GM21423 (cell line): ENCODE results near the gene WDR86.

Experiments
- ATAC-seq: cut with Tn5 transposase; IDR thresholded peaks from one replicate; pipeline ENCODE4 v1.9.1; 2021; ENCODE audit warnings: mild to moderate bottlenecking, moderate library complexity; ENCODE audit not compliant: unreplicated experiment

WDR86 gene, protein sequence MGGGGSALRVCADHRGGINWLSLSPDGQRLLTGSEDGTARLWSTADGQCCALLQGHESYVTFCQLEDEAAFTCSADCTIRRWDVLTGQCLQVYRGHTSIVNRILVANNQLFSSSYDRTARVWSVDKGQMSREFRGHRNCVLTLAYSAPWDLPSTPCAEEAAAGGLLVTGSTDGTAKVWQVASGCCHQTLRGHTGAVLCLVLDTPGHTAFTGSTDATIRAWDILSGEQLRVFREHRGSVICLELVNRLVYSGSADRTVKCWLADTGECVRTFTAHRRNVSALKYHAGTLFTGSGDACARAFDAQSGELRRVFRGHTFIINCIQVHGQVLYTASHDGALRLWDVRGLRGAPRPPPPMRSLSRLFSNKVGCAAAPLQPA

DNA sequence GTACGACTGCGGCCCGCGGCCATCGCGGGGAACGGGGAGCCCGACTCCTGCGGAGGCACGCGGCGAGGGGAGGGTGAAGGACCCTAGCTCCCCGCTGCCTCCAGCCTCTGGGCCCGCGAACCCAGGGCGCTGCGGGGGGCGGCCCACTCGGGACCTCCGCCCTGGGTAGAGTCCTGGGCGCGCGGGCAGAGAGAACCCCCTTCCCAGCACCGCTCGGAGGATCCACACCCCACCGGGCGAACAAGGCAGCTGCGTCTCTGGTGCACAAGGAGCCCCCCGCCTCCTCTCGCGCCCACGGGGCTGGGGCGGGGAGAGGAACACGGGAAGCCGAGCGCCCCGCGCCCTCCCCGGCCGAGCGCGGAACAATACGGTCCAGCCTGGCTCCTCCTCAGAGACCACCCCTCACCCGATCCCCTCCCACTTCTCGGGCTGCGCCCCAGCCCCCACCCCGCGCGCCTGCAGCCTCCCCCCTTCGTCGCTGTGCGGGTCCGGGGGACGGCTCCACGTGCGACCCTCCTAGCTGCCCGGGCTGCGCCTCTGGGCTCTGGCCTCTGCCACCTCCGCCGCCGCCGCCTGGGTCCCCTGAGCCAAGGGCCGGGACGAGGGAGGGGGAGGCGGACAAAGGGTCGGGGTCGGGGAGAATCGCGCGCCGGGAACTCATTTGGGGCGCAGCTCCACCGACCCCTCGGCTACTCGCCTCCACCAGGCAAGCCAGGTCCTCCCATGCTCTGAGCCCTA lies at the start of gene WDR86:
Gene WDR86, minus strand, starts transcription at position 372 of the 738 bp plus-strand sequence. CDS start 449 bp downstream, outside the sequence.
- no peak for ATAC-seq

DNA sequence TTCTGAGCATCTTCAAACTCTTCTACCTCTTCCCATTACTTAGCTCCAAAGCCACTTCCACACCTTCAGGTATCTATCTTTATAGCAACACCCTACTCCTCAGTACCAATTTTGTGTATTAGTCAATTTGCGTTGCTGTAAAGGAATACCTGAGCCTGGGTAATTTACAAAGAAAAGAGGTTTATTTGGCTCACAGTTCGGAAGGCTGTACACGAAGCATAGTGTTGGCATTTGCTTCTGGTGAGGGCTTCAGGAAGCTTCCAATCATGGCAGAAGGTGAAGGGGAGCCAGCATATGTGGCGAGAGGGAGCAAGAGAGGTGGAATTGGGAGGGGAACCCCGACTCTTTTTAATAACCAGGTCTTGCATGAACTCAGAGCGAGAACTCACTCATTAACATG lies 47.7 kb upstream of the WDR86 start:
- ATAC-seq = no peak

DNA sequence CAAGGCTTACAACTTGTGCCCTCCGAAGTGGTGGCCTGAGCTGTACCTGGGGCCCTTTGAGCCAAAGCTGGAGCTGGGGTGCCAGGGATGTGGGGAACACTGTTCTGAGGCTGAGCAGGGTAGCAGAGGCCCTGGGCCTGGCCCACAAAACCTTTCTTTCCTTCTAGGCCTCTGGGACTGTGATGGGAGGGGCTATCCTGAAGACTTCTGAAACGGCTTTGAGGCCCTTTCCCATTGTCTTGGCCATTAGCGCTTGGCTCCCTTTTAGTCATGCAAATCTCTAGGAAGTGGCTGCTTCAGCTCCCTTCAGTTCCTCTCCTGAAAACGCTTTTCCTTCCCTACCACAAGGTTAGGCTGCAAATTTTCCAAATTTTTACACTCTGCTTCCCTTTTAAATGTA lies 46.9 kb upstream of the WDR86 start:
- no peak for ATAC-seq

DNA sequence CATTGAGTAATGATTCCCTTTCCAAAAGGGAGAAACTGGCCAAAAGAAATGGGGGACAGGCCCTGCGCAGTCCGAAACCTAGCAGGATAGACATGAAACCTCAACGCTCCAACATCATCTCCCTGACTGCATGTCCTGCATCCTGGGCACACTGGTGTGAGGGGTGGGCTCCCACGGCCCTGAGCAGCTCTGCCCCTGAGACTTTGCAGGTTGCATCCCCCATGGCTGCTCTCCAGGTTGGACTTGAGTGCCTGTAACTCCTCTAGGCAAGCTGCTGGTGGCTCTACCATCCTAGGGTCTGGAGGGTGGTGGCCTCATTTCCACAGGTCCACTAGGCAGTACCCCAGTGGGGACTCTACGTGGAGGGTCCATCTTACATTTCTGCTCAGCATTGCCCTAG lies 46.4 kb upstream of the WDR86 start:
- ATAC-seq = no peak

DNA sequence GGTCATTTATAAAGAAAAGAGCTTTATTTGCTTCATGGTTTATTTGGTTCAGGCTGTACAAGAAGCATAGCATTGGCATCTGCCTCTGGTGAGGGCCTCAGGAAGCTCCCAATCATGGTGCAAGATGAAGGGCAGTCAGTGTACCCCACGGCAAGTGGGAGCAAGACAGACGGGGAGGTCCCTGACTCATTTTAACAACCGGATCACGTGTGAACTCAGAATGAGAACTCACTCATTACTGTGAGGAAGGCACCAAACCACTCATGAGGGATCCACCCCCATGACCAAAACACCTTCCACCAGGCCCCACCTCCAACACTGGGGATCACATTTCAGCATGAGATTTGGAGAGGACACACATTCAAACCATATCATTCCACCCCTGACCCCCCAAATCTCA lies 45.9 kb upstream of the WDR86 start:
- ATAC-seq = no peak

DNA sequence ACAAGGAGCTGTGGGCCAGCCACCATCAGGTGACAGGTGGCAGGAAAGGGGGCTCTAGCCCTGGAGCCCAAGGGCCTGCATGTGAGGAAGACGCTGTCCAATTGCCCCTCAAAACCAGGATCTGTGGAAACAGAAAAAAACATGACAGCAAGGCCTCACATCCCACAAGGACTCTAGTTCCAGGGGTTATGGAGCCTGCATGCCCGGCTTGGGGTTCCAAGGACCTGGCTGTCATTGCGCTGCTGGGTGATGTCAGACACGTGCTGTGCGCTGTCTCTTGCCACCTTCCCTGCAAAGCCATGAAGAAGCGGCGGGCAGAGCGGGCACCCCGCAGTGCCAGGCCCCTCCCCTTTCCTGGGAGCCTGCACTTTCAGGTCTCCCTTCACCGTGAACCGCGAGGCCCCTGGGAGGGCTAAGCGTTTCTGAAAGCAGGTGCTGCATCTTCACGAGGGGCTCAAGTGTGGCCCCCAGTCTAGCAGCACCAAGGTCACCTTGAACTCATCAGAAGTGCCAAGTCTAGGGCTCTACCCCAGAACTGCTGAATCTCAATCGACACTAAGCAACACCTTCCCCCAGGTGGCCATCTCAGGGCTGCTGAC lies 45.2 kb upstream of the WDR86 start:
- no peak for ATAC-seq

DNA sequence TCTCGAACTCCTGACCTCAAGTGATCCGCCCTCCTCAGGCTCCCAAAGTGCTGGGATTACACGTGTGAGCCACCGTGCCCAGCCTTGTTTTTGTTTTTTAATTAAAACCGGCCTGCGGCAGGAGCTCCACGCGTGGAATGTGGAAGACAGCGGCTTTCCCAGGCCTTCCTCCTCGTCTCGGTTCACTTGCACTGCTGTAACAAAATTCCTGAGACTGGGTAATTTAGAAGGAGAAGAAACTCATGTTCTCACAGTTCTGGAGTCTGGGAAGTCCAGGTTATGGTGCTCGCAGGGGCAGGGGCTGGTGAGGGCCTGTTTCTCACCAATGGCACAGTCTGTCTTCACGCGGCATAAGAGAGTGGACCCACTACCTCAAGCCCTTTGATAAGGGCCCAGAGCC lies 44.5 kb upstream of the WDR86 start:
- ATAC-seq = no peak

DNA sequence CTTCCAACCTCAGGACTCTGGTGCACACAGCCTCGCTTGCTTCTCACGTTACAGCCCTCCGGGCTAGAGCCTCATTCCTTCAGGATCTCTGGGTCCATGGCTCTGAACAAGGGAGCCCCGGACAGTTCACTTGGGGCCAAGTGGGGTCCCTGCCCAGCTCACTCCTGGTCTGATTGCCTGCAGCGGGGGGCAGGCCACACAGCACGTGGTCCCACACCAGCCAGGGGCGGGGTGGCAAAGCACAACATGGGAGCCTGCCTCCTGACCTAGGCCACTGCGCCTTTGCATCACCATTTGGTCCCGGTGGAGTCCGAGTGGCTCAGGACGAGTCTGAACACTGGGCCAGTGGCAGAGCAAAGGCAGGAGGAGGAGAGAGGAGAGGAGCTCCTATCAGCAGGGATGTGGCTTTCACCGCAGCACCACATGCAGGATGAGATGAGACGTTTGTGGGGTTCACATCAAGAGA lies 43.5 kb upstream of the WDR86 start:
- ATAC-seq = no peak

DNA sequence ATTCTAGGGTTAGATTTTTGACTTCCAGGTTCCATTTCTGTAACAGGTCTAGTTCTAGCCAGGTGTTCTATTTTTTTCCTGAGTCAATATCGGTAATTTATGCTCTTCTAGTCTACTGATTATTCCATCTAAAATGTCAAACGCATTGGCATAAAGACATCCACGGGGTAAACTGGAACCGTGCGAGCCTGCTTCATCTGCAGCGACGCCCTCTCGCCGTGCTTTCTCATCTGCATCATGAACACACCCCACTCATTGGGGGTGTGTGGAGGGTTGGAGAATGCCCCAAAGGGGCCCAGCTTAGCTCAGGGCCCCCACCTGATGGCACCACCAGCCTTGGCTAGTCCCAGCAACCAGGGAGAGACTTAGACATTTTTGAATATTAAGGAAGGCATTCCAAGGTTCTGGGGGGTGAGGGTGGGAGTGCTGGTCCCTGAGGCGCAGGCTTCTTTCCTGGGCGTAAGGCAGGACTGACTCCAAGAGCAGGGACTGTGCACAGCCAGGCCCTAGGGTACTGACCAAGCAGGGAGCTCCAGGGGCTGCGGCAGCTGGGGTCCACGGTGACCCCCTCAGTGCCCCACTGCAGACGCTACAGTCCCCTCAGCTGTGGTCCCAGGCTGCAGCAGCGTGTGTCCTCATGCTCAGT lies 43.0 kb upstream of the WDR86 start:
- ATAC-seq = no peak

DNA sequence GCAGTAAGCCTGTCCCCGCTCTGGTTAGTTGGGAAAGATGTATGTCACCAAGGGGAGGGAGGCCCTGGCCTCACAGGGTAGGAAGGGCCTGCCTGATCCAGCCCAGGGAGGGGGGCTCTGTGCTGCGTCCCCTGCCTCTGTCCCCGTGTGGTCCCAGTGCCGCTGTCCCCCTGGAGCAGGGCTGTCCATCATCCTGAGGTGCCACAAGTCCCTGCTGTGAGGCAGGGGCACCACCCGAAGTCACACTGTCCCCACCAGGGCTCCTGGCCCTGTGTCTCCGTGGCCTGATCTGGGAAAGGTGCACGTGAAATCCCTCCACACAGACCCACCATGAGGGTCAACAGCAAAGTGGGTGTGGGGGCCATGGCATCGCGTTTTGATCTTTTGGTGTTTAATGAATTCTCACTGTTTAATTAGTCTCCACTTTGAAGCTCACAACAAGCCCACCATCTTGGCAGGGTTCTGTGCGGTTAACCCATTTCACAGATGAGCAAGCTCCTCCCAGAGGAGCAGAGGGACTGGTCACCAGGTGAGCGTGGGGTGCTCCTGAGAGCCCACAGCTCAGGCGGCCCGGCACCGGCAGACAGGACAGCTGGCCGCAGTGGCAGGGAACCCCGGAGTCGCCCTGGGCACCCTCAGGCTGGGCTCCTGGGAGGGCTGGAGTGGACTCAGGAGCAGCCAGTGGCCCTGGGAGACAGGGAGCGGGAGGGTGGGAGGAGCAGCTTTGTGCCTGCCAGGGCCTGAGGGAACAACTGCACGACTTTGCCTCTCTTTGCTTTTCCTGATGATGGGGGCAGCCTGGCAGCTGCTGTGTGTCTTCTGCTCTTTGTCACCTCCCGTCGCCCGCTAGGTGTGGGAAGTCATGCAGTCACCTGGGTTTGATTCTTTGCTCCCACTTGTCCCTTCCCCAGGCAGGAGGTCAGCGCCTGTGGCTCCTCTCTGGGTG lies 42.1 kb upstream of the WDR86 start:
- no peak for ATAC-seq

DNA sequence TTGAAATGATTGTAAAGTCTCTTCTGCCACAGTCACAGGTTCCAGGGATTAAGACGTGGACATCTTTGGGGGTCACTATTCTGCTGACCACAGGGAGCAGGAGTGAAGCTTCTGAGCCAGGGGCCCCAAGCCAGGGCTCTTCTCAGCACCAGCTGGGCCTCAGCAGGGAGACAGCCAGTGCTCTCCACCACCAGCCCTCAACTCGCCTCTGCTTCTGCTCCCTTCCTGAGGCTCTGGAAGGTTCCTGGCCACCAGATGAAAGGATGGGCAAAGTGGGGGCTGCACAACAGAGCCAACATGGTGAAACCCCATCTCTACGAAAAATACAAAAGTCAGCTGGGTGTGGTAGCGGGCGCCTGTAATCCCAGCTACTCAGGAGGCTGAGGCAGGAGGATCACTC lies 41.3 kb upstream of the WDR86 start:
- no peak for ATAC-seq

DNA sequence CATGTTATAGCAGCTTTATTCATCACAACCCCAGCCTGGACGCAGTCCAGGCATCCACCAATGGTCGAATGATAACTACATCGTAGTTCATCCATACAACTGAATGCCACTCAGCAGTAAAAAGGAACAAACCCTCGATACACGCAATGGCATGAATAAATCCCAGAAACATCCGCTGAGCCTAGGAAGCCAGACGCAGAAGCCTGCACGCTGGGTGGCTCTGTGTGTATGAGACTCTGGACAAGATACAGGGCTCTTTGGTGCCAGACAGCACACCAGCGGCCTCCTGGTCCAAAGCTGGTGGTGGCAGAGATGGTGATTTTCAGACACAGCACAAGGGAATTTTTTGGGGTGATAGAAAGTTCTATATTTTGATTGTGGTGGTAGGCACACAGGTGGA lies 40.2 kb upstream of the WDR86 start:
- no peak for ATAC-seq

DNA sequence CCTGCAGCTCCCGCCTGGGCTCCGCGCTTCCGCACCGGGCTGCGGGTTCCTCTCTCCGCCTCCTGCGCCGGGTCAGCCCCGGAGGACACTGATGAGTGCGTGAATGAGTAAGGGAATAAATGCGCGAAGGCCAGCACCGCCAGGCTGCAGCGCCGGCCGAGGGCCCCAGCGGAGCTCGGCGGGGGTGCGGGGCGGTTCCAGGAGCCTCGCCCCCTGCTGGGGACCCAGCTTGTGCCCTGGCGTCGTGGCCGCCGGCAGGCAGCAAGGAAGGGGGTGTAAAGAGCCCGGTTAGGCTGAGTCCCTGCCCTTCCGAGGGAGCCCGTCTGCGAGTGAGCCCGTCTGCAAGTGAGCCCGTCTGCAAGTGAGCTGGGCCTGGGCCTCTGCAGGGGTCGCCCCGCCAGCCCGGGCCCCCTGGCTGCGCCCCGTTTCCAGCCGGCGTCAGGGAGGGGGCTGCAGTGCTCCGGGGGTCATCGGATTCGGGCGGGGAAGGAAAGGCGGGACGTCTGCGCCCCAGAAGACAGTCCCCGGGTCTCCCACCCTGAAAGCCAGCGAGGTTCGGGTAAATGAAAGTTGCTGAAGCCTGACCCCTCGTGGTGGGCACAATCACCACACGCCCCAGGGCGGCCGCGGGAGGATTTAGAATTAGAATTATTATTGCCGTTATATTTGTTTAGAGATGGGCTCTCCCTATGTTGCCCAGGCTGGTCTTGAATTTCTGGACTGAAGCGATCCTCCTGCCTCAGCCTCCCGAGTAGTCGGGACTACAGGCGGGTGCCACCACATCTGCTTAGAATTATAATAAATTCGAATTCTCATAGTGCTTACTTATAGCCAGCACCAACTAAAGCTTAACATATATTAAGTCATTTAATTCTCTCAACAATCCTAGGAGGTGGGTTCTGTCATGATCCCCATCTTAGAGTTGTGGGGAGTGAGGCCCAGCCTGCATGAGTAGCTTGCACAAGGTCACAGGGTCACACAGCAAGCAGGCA lies 38.7 kb upstream of the WDR86 start:
- ATAC-seq = no peak

DNA sequence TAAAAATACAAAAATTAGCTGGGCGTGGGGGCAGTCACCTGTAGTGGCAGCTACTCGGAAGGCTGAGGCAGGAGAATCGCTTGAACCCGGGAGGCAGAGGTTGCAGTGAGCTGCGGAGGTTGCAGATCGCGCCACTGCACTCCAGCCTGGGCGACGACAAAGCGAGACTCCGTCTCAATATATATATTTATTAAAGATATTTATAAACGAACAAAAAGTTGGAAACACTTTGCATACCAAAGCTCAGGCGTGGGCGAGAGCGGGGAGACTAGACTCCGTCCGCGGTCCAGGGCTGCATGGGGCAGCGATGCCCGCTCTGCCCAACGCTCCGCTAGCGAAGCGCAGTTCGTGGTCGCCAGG lies 38.0 kb upstream of the WDR86 start:
- ATAC-seq = no peak

DNA sequence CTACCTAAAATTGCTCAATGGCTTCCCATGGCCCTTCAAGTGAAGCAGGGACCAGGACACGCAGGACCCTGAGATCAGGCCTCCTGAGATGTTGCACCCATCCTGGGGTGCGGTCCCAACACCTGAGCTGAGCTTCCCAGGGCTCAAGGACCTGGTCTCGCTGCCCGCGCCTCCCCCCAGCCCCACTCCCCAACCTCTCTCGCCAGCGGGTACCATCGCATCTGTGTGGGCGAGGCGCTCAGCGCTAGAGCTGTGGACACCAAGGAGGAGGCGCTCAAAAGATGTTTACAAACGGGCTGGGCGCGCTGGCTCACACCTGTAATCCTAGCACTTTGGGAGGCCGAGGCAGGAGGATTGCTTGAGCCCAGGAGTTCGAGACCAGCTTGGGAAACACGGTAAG lies 37.5 kb upstream of the WDR86 start:
- no peak for ATAC-seq

DNA sequence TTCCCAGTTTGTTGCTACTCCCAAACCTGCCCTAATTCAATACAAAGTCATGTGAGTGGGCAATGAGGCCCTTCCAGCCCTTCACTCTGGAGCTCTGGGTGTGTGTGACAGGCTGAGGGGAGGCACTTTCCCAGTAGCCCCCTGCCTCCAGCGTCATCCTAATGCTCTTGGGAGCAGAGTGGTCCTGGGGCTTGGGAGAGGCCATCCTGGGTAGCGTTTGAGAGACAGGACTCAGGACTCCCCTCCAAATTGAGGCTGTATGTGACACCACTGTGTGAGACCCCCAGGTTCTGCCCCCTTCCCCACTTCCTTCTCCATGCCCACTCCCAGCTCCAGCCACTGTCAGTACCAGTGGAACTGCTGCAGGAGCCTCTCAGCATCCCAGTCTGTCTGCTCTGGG lies 36.6 kb upstream of the WDR86 start:
- ATAC-seq = no peak

DNA sequence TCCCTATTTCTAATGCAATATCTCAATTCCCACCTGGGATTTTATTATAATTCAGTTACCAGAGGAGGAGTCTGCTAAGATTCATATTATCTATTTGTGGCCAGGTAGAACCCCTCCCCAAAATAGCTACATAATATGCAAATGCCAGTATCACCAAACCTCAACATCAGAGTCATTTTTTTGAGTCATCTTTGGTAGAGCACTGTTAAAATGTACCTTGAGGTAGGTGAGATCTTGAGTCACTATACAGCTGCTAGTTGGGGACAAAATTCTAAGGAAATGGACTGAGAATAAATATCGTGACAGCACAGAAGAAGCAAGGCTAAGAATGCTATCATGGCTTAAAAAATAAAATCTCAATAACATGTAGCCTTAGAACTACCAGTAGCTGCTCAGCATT lies 34.8 kb upstream of the WDR86 start:
- no peak for ATAC-seq

DNA sequence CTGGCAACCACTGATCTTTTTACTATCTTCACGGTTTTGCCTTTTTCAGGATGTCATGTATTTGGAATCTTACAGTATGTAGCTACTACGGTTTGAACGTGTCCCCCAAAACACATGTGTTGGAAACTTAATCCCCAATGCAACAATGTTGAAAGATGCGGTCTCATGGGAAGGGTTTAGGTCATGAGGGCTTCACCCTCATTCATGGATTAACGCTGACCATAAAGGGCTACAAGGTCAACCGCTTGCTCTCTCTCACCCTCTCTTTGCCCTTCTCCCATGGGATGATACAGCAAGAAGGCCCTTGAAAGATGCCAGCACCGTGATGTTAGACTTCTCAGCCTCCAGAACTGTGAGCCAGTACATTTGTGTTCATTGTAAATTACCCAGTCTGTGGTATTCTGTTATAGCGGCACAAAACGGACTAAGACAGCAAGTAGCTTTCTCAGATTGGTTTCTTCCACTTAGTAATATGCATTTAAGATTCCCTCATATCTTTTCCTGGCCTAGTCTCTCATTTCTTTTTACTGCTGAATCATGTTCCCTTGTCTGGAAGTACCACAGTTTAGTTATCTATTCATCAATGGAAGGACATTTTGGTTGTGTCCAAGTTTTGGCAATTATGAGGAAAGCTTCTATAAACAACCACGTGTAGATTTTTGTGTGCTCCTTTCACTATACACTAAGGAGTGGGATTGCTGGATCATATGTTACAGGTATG lies 33.1 kb upstream of the WDR86 start:
- ATAC-seq = no peak
